PC-9 (cell line): ENCODE data around the gene MSL1.

Experiments
- CTCF ChIP-seq: fragments of 200-600 bp; sonication (generic); conservative IDR thresholded peaks from 2 replicates; pipeline ENCODE4 v1.6.1; 2017; ENCODE audit warnings: mixed run types, antibody characterized with exemption, mild to moderate bottlenecking, moderate library complexity
- EZH2 ChIP-seq: fragments of 200-600 bp; sonication (generic); IDR thresholded peaks from 2 replicates; pipeline ENCODE4 v1.8.0; 2017; ENCODE audit warnings: antibody characterized with exemption, low read depth

- no peak for TF ChIP-seq CTCF
- TF ChIP-seq EZH2: no peak
Observed at GRCh38 chr17:40174514-40174913, 52.7 kb downstream of the MSL1 start.
